GM18519 (cell line): ENCODE data around the gene SIGLEC8.
A peak's percentile ranks its signal among the peaks of the same experiment; 100 is the strongest.
"Not testable (repeated sequence)": the region's sequence is repeated elsewhere in the genome, so short reads cannot be mapped to it uniquely, and the experiment has no call there.

Source experiments
- ATAC-seq: cut with Tn5 transposase; IDR thresholded peaks from one replicate; pipeline ENCODE4 v1.9.1; 2021; ENCODE audit warnings: mild to moderate bottlenecking, moderate library complexity; ENCODE audit not compliant: unreplicated experiment, low FRiP score

The SIGLEC8 gene

DNA sequence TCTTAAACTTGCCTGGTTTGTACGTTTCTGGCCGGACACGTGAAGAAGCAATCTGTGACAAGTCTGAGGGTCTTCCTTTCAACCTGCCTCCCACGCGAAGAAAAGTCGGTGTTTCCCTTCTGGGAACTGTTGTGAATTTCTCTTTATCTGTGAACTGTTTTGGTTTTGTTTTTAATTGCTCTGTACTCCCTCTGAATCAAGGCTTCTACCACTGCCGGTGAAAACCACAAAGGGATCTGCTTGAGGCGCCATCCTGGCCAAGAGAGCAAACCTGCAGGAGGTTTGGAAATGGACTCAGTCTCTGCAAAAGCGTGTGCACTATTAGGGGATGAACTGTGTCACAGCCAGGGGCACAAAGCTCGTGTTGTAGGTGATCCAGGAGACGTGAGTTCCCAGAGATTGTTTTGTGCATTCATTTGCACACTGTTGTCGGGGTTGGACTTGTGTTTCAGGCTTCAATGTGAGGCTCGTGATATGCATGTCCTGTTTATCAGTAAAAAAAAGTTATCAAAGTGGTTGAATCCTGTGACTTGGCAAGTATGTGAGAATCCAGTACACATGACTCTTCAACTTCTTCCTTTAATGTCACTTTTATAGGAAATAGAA lies 9.7 kb downstream of the SIGLEC8 start:
- ATAC-seq = no peak

GRCh38 chr19:51448011-51448410 lies 10.2 kb downstream of the SIGLEC8 start:
- no peak for ATAC-seq

GRCh38 chr19:51447510-51447909 lies 10.7 kb downstream of the SIGLEC8 start:
- not testable (repeated sequence) for ATAC-seq

DNA sequence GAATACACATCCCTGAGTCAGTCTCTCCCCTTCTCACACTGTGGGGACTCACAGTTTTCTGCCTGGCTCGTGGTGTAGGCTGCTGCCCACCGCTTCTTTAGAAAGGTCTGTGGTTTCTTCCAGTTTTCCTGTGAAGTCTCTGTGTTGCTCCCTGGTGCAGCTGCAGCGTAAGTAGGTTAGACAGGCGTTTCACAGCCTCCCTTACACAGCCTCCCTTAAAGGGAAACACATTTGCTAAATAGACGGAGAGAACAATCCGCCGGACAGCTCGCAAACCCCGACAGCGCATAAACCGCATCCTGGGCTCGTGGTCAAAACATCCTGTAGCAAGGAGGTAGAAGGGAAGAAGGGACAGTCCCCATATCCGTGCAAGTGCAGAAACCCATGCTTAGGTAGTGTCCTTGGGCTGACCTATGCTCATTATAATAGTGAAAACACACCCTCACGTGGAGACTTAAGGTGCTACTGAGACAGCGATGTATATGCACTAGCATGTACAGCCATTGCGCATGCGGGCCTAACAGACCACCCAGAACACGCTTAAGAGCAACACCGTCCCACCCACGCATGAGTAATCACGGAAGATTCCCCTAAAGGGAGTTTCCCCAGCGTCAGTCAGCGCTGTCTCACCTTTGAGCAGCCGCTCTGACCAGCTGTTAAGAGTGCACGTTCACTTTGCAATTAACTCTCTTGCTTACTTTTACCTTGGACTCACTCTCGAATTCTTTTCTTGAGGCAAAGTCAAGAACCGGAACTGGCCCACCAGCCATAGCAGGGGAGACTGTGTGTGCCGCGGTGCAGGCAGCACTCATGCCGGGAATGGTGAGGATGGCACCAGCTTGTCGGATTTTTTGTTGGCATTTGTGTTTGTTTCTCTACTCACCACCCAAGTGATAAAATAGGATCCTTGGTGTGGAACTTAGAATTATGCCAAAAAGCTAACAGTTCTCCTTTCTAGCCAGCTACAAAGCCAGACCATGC lies 16.6 kb downstream of the SIGLEC8 start:
- peak; percentile 72 for ATAC-seq

GRCh38 chr19:51440846-51441409 lies 17.3 kb downstream of the SIGLEC8 start:
- ATAC-seq = no peak

GRCh38 chr19:51440052-51440451 lies 18.2 kb downstream of the SIGLEC8 start:
- no peak for ATAC-seq

GRCh38 chr19:51439021-51439465 lies 19.2 kb downstream of the SIGLEC8 start:
- ATAC-seq = no peak

DNA sequence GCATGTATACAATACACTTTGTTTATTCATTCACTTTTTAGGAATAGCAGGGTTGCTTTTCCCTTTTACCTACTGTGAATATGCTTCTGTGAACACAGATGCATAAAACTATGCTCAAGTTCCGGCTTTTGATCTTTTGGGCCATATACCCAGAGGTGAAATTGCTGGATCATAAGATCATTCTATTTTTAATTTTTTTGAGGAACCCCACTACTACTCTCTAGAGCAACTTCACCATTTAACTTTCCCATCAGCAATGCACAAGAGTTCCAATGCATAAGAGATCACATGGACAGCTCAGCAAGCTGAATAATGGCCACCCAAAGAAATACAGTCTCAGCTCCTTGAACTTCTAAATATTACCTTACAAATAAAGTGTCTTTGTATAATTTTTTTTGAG lies 23.8 kb downstream of the SIGLEC8 start:
- no peak for ATAC-seq

DNA sequence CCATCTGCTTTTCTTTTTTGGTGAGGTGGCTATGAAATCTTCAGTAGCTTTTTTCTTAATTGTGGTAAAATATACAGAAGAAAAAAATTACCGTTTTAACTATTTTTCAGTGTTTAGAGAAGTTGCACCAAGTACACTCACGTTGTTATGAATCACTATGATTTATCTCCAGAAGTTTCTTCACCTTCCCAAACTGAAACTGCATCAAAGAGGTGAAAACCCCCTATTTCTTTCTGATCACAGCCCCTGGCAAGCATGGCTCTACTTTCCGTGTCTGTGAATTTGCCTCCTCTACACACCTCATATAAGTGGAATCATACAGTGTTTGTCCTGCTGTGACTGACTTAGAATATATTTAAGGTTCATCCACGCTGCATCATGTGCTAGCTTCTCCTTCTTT lies 25.2 kb downstream of the SIGLEC8 start:
- ATAC-seq = no peak

DNA sequence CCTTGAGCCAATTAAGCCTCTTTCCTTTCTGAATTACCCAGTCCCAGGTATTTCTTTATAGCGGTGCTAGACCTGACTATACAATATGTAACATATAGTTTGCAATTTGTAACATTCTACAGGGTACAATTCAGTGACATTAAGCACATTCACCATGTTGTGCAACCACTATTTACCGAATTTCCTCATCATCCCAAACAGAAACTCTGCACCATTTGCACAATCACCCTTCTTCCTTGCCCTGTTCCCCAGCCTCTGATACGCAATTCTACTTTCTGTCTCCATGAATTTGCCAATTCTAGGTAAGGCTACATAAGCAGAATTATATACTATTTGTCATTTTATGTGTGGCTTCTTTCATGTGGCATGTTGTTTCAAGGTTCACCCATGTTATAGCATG lies 27.1 kb downstream of the SIGLEC8 start:
- ATAC-seq = no peak

DNA sequence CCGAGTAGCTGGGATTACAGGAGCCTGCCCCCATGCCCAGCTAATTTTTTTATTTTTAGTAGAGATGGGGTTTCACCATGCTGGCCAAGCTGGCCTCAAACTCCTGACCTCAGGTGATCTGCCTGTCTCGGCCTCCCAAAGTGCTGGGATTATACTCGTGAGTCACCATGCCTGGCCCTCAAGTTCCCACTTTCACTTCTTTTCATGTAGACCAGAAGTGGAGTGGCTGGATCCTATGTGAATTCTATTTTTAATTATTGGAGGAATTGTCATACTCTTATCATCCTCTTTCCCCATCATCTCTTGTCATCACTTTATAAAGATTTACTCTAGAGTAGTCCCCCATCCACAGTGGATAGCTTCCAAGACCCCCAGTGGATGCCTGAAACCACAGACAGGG lies 28.0 kb downstream of the SIGLEC8 start:
- no peak for ATAC-seq

- no peak for ATAC-seq
These were observed 31.1 kb downstream of the SIGLEC8 start for GRCh38 chr19:51427201-51427600.

- ATAC-seq = no peak
These were observed 36.2 kb downstream of the SIGLEC8 start for GRCh38 chr19:51422053-51422448.

GRCh38 chr19:51421229-51422052 lies 36.8 kb downstream of the SIGLEC8 start:
- no peak for ATAC-seq

DNA sequence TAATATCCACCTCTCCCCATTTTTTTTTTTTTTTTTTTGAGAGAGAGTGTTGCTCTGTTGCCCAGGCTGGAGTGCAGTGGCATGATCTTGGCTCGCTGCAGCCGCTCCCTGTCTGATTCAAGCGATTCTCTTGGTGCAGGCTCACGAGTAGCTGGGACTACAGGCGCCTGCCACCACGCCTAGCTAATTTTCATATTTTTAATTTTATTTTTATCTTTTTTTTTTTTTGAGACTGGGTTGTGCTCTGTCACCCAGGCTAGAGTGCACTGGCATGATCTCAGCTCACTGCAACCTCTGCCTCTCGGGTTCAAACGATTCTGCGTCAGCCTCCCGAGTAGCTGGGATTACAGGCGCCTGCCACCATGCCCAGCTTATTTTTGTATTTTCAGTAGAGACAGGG lies 37.7 kb downstream of the SIGLEC8 start:
- ATAC-seq = not testable (repeated sequence)

- no peak for ATAC-seq
These were observed 39.5 kb downstream of the SIGLEC8 start for GRCh38 chr19:51418707-51419106.

GRCh38 chr19:51417810-51418157 lies 40.5 kb downstream of the SIGLEC8 start:
- no peak for ATAC-seq

DNA sequence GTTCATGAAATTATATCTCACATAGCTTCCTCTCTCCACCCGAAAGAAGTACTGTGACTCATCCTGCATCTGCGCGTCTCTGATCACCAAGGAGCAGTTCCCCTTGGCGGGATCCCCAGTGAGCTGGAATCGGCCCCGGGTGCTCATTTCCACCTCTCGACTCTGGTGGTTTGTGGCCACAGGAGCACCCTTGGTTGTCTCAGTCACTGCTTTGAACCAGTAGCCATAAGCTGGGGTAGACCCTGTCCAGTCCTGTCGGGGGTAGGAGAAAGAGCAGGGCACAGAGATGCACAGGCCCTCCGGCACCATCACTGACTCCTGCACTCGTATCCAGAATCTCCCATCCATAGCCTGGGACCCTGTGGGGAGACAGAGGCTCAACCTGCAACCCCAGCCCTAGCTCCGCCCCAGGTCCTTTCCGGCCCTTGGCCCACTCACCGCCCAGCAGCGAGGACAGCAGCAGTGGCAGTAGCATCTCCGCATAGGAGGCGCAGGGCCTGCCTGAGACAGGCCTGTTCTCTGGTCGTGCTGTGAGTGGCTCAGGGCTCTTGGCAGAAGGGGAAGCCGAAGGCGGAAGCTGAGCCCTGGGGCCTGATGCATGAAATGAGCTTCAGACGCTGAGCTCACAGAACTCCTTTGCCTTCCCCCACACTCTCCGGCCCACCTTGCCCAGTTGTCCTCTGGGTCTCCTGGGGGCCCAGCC lies 41.0 kb downstream of the SIGLEC8 start, which contains the start of gene SIGLEC10:
Gene SIGLEC10 (minus strand): TSS at position 536 of the 703 bp plus-strand sequence. CDS start 61 bp downstream, at position 475.
- ATAC-seq = peak; percentile 59

GRCh38 chr19:51416422-51416821 lies 41.8 kb downstream of the SIGLEC8 start:
- not testable (repeated sequence) for ATAC-seq

DNA sequence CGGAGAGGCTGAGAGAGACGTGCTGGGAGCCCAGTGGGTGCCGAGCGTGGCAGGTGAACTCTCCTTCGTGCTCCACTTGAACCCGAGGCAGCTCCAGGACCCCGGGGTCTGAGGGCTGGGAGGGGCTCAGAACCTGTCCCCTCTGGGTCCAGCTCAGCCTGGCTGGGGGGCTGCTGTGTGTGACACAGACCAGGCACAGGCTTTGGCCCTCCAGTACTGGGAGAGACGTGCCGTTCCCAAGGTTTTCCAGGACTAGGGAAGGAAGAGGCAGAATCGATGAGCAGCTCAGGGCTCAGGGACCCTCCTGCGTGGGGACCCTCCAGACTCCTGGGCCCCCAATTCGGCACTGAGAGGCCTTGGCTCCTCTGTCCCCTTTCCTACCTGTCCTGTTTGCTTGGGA lies 43.1 kb downstream of the SIGLEC8 start:
- ATAC-seq = no peak
